ENCODE measurements around the gene CASR.

DNA sequence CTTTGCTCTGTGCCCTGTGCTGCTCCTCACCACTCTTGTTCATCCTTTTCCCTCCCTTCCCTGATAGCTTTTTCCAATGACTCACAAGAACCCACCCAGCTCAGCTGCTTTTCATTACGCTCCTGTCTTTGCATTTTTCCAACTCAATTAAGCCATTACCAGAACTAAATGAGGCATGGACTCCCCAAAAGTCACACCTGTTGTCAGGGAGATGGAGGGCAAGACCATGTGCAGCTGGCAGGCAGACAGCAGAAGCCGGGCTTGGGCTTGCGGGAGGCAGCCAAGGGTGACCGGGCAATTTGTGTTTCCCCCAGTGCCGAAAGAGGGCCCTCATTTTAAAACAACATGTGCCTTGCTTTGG is 64.3 kb downstream of the CASR start:
- TF ChIP-seq CEBPB (IDR thresholded peaks at IDR 0.05) (no peak), TAF1 (IDR thresholded peaks at IDR 0.05; ENCODE audit: low read depth) (no peak), EP300 (IDR thresholded peaks at IDR 0.05; ENCODE audit: borderline replicate concordance) (no peak)
- TF ChIP-seq, protein P1, sequence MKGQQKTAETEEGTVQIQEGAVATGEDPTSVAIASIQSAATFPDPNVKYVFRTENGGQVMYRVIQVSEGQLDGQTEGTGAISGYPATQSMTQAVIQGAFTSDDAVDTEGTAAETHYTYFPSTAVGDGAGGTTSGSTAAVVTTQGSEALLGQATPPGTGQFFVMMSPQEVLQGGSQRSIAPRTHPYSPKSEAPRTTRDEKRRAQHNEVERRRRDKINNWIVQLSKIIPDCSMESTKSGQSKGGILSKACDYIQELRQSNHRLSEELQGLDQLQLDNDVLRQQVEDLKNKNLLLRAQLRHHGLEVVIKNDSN (IDR thresholded peaks at IDR 0.05): no peak
